NCI-H2029 treated with DMSO at 0.1 percent for 48 hours (cell line): Measurements from ENCODE around the gene SLC8A1.

ENCODE experiments used
- DNase-seq: peaks from one replicate; lab custom pipeline; 2025; lab: John Stamatoyannopoulos, UW

The SLC8A1 gene

GRCh38 chr2:40228310-40228709 is 223.6 kb downstream of the SLC8A1 start:
- no peak for DNase-seq

- no peak for DNase-seq
Measured at GRCh38 chr2:40227210-40227609, 224.7 kb downstream of the SLC8A1 start.

- no peak for DNase-seq
Measured at GRCh38 chr2:40226637-40227036, 225.3 kb downstream of the SLC8A1 start.

DNA sequence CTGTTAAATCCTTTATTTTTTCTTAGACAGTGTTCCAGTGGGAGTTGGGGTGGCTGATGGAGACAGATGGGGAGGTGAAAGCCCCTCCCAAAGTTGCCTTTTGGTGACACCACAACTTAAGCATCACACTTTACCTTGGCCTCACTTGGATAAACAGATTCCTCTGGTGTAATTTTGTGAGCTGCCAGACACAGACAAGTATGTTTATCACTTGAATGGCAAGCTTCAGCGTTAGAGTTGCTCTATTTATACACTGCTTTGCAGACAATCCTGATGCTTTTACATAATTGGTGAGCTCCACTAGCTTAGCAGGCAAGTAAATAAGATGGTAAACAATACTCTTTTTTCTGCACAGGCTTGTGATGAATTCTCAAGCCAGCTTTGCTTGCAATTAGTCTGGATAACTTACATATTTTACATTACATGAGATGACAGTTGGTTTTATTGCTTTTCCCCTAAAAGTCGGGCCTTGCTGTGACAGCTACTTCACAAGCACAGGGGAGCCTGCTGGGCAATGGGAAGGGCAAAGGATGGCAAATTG is 226.2 kb downstream of the SLC8A1 start:
- DNase-seq: no peak

DNA sequence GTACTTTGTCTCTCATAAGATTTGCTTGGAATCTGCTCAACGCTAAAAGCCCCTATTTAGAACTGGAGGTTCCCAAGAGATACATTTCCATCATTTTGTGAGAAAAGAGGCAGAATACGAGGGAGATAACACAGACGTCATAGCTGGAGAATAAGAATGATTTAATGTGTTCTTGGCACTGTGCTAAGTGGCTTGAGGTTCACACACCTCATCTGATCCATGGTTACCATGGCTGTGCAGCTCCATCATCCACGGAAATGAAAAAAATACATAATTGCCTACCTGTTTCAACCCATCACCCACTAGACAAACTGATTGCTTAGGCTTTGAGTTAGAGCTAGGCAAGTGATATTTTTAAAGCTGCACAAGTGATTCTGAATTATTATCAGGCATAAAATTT is 227.6 kb downstream of the SLC8A1 start:
- DNase-seq: no peak

DNA sequence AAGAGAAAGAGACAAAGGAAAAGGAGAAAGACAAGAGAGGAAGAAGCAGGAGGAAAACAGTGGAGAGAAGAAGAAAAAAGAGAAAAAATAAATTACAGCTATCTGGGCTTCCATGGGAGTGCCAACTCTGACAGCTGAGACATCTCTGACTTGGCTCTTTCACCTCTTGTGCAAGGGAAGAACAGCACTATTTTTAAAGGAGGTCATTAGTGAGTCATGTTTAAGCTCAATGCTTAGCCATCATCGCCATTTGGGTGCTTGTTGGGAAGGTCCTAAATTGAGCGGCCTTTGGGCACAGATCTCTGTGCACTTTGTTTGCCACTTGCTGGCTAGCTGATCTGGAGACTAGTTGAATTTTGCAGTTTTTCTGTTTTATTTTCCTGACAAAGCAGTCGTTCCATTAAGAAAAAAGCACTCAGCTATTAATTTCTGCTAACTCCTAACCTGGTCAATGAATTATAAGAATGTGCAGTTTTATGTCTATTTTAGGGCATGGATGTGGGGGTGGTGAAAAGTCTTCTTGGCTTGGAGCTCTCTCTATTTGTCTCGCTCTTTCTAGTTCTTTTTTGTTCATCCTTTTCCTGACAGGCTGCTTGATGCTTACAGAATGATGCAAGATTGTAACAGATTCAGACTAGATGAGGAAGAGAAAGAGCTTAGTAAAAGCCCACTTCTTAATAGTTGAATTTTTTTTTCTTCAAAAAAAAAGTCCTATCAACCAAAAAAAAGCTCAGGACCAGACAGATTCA is 231.5 kb downstream of the SLC8A1 start:
- DNase-seq: no peak

DNA sequence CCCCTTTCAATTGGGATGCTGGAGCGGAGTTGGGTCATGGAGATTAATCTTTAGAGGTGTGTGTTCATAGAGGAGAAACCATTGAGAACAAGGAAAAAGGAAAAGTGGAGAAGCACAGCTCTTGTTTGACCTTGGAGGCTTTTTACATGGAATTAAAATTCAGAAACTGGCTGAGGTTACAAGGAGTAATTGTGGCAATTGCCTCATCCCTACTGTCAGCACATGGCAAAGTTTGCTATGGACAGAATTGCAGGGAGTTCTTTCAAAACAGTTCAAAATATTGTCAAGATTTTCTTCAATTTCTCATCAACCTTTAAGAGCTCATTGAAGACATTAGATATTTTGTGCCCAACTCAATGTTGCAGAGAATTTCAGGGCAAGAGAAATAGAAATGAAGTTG is 232.7 kb downstream of the SLC8A1 start:
- no peak for DNase-seq

GRCh38 chr2:40218679-40219078 is 233.2 kb downstream of the SLC8A1 start:
- no peak for DNase-seq

- no peak for DNase-seq
Measured at GRCh38 chr2:40213619-40214018, 238.3 kb downstream of the SLC8A1 start.

DNA sequence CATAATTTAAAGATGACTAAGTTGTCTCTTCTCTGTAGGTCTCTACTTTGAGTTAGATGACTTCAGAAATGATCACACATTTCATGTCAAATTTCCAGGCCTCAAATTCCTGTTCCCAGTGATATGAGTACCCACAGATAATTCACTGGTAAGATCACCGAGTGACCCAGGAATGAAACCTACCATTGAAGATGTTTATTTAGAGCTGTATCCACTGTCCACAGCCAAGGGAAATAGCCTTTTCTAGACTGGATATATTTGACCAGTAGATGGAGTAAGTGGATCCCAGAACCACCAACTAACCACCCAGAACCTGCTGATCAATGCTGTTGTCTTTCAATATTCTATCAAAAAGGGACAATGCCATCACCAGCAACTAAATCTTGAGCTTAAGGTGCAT is 238.8 kb downstream of the SLC8A1 start:
- no peak for DNase-seq

DNA sequence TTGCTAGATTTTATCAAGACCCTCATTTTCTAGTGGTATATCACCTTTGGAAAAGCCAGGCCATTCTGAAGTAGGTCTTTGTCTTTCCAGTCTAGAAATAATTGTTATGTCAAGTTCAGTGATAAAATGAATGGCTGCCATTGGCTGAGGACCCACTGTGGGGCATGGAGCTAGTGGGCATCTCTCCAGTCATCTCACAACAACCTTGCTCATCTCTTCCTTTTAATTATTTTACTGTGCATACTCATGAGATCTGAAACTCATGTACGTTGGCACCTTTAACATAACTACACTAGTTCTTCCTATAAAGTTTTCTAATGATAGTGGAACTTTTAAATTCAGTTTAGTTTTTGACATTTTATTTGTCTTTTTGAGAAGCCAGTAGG is 240.9 kb downstream of the SLC8A1 start:
- DNase-seq: no peak

DNA sequence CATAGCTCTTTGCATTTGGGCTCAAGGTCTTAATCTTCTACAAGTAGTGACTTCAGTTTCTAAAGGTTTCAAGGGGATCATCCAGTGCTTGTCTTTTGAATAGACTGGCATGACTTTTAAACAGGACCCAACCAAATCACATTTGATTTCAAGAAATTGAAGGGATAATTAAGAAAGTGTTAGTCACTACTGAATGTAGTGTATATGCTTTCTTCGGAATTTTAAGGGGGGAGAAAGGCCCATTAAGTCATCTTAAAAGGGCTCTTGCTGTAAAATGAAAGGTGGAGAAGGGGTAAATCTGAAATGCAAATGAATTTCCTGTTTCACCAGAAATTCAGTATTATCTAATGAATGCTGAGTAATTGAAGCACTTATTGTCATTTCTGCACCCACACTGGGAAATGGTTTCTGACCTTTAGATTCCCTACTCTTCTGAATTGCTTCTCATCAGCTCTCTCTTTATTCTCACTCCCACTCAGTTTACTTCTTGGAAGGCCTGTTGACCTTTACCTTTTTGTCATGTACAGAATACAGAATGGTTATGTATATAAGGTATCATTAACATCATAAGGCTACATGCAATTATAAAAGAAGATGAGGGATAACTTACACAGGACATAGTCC is 241.4 kb downstream of the SLC8A1 start:
- no peak for DNase-seq

DNA sequence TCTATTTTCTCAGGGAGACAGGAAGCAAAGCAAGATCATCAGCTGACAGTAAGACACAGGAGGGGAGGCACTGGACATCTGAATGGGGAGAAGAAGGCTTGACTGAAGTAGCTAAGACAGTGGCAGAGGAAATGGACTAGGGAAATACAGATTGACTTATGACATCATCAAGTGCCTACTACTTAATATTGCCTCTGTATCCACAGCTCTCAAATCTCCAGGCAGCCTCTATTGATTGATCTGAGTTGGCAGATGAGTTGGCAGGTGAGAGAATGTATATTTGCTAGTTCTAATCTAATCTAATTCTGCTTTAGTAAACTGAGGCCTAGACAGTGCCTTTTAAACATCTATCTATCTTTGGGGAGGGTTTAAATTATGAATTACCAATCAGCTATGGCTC is 242.1 kb downstream of the SLC8A1 start:
- no peak for DNase-seq

DNA sequence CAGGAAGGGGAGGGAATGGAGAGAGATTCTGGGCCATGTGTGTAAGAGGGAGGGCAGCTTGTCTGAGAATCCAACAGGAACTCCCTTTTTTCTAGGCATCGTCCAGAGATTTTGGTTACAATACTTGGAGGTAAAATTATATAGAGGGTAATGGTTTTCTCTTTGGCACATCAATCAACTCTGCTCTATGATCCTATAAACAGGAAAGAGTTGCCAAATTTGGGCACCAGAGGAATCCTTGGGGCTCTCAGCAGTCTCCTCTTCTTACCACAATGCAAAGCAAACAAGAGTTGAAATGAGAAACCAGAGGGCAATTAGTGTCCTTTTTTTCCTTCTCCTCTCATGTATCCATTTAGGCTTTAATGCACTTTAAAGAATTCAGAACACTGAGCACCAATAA is 243.4 kb downstream of the SLC8A1 start:
- peak; percentile 79 for DNase-seq

- no peak for DNase-seq
Measured at GRCh38 chr2:40204268-40204667, 247.6 kb downstream of the SLC8A1 start.

DNA sequence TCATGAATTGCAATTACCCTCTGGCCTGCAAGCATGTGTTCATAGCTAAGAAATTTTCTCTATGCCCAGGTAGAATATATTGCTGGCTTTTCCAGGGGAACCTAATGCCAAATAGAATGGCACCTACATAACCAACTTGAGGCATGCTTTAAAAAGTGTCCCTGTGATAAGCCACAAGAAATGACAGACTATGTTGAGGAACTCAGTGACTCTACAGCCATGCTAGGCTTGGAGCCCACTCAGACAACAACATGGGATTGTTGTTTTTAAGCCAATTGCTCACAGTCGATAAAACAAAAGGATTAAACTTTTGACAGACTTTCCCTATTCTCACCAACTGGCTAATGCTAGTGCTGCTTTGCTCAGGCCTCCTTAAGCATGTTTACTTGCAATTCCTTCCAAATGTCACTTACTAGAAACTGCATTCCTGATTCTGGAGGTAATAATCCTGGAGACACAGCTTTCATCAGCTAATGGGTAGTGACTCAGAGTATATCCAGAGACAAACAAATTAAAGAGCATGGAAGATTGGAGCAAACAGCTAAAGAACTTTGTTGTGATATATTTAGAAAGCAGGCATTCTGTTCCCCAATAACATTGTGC is 249.0 kb downstream of the SLC8A1 start:
- DNase-seq: no peak

- no peak for DNase-seq
Measured at GRCh38 chr2:40201425-40201824, 250.5 kb downstream of the SLC8A1 start.

DNA sequence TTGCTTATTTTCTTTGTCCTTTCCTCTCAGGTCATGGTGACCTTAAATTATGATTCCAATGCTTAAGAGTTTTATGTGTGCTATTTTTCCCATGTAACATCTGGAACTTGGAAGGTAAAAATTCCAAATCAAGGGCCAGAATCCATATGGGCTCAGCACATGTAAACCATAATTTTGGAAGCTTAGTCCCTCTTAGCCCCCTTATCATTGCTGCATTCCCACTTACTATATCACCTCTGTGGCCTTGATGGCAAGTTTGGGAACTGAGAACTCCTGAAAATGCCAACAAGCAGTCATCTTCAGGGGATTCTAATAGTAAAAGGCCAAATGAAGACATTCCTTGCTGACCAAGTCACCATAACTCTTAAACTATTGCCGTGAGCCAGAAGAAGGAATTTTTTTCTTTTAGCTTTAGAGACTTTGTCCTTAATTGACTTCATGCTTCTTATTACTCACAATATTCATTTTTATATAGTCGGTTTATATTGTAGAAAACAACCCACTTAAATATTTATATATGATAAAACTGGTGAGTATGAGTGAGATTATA is 251.4 kb downstream of the SLC8A1 start:
- no peak for DNase-seq

- no peak for DNase-seq
Measured at GRCh38 chr2:40199771-40200170, 252.1 kb downstream of the SLC8A1 start.

DNA sequence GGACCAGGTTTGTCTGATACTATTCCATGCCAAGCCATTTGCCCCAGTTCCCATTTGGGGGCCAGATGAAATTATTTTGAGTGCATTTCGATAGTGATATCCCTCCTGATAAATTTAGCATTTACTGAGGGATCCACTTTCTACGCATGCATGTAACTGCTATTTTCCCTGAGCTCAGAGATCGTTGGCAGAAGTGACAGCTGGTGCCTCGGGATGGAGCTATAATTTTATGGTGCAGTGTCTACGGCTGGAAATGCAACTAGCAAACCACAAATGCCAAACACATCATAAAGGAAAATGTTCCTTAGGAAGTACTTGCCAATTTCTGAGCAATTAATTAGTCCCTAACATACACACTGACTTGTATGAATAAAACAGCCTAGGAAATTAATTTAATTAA is 254.8 kb downstream of the SLC8A1 start:
- no peak for DNase-seq

DNA sequence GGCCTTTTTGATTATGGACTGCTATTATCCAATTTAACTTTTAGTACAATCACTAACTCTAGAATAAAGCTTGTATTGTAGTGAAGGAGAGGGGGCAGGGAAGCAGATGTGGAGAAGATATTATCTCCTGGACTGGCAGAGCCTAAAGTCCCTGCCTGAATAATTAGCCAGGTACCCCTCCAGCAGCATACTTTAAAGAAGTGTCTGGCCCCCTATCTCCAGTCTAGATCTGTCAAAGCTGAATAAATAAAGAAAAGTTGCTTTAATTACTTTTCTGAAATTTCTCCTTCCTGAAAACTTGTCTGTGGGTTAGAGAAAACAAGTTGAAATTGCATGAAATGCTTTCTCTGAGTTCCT is 258.2 kb downstream of the SLC8A1 start:
- DNase-seq: no peak

- DNase-seq: no peak
Measured at GRCh38 chr2:40192864-40193669, 258.8 kb downstream of the SLC8A1 start.
